Subcutaneous abdominal adipose tissue (tissue), 5 donors: ENCODE data around the gene MRI1.
"Not testable (repeated sequence)": the region's sequence is repeated elsewhere in the genome, so short reads cannot be mapped to it uniquely, and the experiment has no call there.

Experiments
- H3K27ac ChIP-seq: one replicate; pipeline ENCODE4 v1.7.0; 2013; ENCODE audit warnings: low read depth, mild to moderate bottlenecking, inconsistent platforms, low read length, moderate library complexity
- H3K27me3 ChIP-seq, 5 donors: one replicate each; pipeline ENCODE4 v1.7.0; 2013; ENCODE audit warnings: low read length in 5 of 5, inconsistent platforms in 1 of 5; ENCODE audit not compliant: control insufficient read depth in 5 of 5, insufficient read depth in 4 of 5
- H3K36me3 ChIP-seq, 5 donors: one replicate each; pipeline ENCODE4 v1.7.0; 2013; ENCODE audit warnings: low read length in 5 of 5; ENCODE audit not compliant: control insufficient read depth in 5 of 5, insufficient read depth in 5 of 5
- H3K4me1 ChIP-seq, 5 donors: one replicate each; pipeline ENCODE4 v1.7.0; 2013; ENCODE audit warnings: low read length in 5 of 5, mild to moderate bottlenecking in 3 of 5, moderate library complexity in 1 of 5; ENCODE audit not compliant: control insufficient read depth in 5 of 5, insufficient read depth in 5 of 5
- H3K4me3 ChIP-seq, 5 donors: one replicate each; pipeline ENCODE4 v1.7.0; 2013; ENCODE audit warnings: low read length in 5 of 5, low read depth in 1 of 5
- H3K9ac ChIP-seq, 5 donors: one replicate each; pipeline ENCODE4 v1.7.0; 2013; ENCODE audit warnings: low read length in 5 of 5, mild to moderate bottlenecking in 4 of 5, moderate library complexity in 3 of 5
- H3K9me3 ChIP-seq, 5 donors: one replicate each; pipeline ENCODE4 v1.7.0; 2013; ENCODE audit warnings: low read length in 5 of 5; ENCODE audit not compliant: control insufficient read depth in 5 of 5
- donor health status: healthy.
- donor health status: healthy.
- donor health status: healthy.
- donor health status: healthy.
- donor health status: healthy.

Gene MRI1

DNA sequence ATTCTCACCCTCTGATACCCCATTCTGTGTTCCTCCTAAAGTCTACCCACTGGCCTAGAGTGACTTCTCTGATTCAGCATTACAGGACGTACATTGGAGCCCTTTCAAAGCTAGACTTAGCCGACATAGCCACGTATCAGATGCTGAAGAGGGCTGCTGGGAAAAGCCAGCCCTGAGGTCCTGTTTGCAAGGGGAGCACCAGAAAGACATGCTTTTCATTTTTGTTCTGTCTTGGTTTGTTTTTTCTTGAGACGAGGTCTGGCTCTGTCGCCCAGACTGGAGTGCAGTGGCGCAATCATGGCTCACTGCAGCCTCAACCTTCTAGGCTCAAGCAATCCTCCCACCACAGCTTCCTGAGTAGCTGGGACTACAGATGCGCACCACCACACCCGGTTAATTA lies 24.7 kb downstream of the MRI1 start:
- Histone ChIP-seq H3K9ac (no peak overlapping the region), H3K36me3 (no peaks in the 10 kb centered on the region), H3K4me3 (no peak overlapping the region), H3K27me3 (no peaks in the 10 kb centered on the region), H3K4me1 (peaks cover 0 to 34% (median 29%) of the 10 kb centered on the region in 5 donors), H3K27ac (no peak overlapping the region), H3K9me3 (no peaks in the 10 kb centered on the region)

DNA sequence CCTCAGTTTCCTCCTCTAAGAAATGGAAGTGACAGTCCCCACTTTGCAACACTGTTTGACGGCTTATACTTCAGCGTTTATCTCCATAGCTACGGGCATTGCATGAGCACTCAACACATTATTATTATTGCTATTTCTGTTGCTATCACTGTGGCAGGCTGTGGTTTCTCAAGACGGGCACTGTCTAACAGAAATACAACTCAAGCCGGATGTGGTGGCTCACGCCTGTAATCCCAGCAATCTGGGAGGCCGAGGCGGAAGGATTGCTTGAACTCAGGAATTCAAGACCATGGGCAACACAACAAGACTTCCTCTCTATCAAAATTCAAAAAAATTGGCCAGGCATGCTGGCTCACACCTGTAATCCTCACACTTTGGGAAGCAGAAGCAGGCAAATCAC lies 26.0 kb downstream of the MRI1 start:
- Histone ChIP-seq H3K27ac (no peak overlapping the region), H3K27me3 (no peaks in the 10 kb centered on the region), H3K4me3 (no peak overlapping the region), H3K9me3 (no peaks in the 10 kb centered on the region), H3K4me1 (peaks cover 0 to 37% (median 32%) of the 10 kb centered on the region in 5 donors), H3K9ac (no peak overlapping the region), H3K36me3 (no peaks in the 10 kb centered on the region)

DNA sequence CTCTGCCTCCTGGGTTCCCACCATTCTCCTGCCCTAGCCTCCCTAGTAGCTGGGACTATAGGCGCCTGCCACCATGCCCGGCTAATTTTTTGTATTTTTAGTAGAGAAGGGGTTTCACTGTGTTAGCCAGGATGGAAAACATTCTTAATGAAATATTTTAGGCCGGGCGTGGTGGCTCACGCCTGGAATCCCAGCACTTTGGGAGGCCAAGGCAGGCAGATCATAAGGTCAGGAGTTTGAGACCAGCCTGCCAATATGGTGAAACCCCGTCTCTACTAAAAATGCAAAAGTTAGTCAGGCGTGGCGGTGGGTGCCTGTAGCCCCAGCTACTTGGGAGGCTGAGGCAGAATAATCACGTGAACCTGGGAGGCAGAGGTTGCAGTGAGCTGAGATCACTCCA lies 29.0 kb downstream of the MRI1 start:
- H3K9me3 ChIP-seq, H3K36me3 ChIP-seq, H3K27ac ChIP-seq: not testable (repeated sequence)

DNA sequence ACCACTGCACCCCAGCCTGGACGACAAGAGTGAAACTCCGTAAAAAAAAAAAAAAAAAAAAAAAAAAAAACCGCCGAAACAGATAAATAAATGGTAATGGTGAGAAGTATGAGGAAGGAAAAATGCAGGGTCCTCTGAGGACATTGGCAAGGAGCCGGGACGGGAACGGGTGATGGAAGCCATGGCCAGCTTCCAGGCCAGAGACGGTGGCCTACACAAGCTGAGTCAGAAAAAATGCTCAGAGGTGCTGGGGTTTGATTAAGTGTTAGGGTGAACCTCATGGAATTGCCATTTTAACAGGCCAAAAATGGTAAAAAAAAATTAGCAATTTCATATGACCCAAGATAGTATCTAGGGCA lies 30.1 kb downstream of the MRI1 start:
- no peaks in the 10 kb centered on the region for H3K9me3 ChIP-seq
- H3K36me3 ChIP-seq, result no peaks in the 10 kb centered on the region
- peak overlapping the region in 4 of 5 donors; percentile 75 to 84 (median 80) for H3K9ac ChIP-seq
- peak overlapping the region; percentile 66 to 85 (median 74) for H3K4me3 ChIP-seq
- peak overlapping the region; percentile 93 for H3K27ac ChIP-seq
- H3K4me1 ChIP-seq, result peaks cover 4 to 37% (median 33%) of the 10 kb centered on the region in 5 donors
- H3K27me3 ChIP-seq, result no peaks in the 10 kb centered on the region

More for the DNA sequence above, 29.0 kb downstream of the MRI1 start:
- not testable (repeated sequence) for H3K4me3 ChIP-seq, H3K9ac ChIP-seq, H3K27me3 ChIP-seq
- H3K4me1 ChIP-seq, result peaks cover 4 to 46% (median 41%) of the 10 kb centered on the region in 5 donors

DNA sequence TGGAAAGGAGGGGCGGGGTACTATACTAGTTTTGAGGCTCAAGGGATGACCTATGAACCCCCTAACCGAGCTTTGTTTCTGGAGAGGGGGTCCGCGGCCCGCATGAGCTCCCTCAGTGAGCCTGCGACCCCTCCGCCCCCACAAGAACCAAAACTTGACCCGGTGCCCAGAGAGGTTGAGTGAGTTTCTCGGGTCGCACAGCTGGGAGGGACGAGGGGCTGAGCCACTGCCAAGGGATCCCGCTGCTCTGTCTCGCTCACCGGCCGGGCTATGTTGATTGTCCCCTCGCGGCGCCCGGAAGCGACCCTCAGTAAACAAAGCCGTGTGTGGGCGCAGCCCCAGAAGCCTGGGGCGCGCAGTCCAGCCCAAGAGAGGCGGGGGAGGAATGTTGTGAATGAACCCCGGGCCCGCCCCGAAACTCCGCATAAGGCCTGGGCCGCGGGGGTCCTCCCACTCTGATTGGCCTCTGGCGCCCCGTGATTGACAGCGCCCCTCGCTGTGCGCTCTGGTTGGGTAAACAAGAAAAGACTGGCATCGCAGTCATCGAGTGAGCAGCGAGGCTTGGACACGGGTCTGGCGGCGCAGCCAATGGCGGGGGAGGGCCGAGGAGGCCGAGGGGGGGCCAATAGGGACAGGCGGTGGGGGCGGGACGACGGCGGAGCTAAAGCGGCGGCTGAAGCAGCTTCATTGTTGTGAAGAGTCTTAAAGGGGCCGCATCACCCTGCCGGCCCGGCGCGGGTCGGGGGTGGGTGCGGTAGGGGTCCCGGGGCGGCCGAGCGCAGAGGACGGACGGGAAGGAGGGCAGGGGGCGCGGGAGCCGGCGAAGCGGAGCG lies 30.7 kb downstream of the MRI1 start, which contains the start of gene ZSWIM4:
TSS of gene ZSWIM4 (plus strand) at position 687 of the 833 bp plus-strand sequence. CDS start 206 bp downstream, outside the sequence.
- H3K9ac ChIP-seq, result peak within 1 kb of the TSS; percentile 44 to 84 (median 77)
- no peaks in the 10 kb centered on the region for H3K27me3 ChIP-seq
- H3K27ac ChIP-seq, result peak within 1 kb of the TSS; percentile 93
- H3K36me3 ChIP-seq, result no peaks in the 10 kb centered on the region
- H3K4me1 ChIP-seq, result peaks cover 4 to 37% (median 33%) of the 10 kb centered on the region in 5 donors
- no peaks in the 10 kb centered on the region for H3K9me3 ChIP-seq
- peak within 1 kb of the TSS; percentile 72 to 85 (median 74) for H3K4me3 ChIP-seq

DNA sequence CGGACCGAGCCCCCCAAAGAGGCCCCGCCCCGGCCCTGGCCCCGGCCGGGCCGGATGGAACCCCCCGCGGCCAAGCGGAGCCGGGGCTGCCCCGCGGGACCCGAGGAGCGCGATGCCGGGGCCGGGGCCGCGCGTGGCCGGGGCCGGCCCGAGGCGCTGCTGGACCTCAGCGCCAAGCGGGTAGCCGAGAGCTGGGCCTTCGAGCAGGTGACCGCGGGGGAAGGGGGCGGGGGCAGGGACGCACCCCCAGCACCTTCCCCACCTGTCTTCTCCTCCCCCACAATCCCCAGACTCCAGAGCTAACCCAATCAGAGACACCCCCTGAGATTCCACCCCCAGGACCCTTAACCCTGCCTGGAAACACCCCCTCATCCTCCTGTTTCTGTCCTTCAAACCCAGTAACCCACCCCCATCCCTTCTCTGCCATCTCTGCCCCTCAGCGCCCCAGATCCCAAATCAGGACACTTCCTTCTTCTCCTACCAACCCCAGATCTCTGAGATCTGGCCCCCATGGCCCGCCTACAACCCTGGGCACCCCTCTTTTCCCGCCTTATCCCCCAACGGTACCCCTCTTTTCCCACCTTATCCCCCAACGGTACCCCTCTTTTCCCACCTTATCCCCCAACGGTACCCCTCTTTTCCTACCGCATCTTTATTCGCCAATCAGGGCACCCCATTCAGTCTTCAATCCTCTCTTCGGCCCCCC lies 31.4 kb downstream of the MRI1 start:
- peak overlapping the region; percentile 59 to 85 (median 72) for H3K4me3 ChIP-seq
- peaks cover 4 to 37% (median 33%) of the 10 kb centered on the region in 5 donors for H3K4me1 ChIP-seq

DNA sequence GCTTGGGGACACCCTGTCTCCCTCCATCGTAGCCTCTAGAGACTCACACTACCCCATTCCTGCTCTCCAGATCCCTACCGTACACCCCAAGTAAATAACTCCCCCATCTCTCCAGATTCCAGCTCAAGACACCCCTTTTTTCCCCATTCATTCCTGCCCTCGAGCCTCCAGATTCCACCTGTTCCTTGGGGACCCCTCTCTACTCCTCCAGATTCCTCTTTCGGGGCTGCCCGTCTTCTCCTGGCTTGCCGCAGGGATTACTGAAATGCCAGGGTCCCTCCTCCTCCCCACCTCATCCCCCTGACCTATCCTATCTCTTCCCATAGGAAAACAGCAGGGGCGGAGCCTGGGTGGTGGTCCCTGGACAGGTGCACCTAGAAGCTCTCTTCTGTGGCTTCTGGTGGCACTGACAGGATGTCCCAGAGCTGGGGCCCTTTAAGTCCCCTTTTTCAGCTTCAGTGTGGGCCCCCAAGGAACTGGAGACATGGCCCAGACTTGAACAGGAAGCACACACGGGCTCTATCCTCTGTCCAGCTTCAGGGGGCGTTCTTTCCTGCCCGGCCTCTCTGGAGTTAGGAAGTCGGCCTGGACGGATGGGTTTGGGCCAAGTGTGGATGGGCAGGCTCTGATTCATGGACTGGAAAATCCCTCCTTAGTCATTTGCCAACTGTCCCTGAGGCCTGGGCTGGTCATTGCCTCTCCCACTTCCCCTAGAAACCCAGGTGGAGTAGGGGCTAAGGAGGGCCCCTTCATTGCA lies 32.2 kb downstream of the MRI1 start:
- H3K9ac ChIP-seq, result peak overlapping the region; percentile 44 to 84 (median 66)
- no peaks in the 10 kb centered on the region for H3K9me3 ChIP-seq
- no peaks in the 10 kb centered on the region for H3K27me3 ChIP-seq
- H3K36me3 ChIP-seq, result no peaks in the 10 kb centered on the region
- peaks cover 4 to 37% (median 33%) of the 10 kb centered on the region in 5 donors for H3K4me1 ChIP-seq
- peak overlapping the region; percentile 93 for H3K27ac ChIP-seq
- peak overlapping the region; percentile 59 to 85 (median 72) for H3K4me3 ChIP-seq

More for the DNA sequence above, 31.4 kb downstream of the MRI1 start:
- H3K36me3 ChIP-seq, result no peaks in the 10 kb centered on the region
- H3K9me3 ChIP-seq, result no peaks in the 10 kb centered on the region
- H3K27ac ChIP-seq, result peak overlapping the region; percentile 93
- H3K9ac ChIP-seq, result peak overlapping the region; percentile 44 to 84 (median 64)
- H3K27me3 ChIP-seq, result no peaks in the 10 kb centered on the region

DNA sequence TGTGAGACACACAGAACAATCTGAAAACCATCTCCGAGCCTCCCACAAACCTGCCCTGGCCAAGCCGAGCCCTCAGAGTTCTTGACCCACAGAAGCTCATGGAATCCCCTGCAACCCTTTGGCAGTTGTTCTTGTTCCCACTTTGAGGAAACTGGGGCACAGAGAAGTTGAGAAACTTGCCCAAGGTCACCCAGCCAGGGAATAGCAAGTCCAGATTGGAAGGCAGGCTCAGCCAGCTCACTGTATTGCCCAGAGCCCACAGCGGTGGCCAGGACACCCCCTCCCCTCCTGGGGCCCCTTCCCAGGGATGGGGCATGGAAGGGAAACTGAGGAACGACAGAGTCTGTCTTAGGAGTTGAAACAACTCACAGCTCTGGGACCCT lies 32.7 kb downstream of the MRI1 start:
- peak overlapping the region; percentile 42 to 84 (median 66) for H3K9ac ChIP-seq
- H3K9me3 ChIP-seq, result no peaks in the 10 kb centered on the region
- peaks cover 4 to 37% (median 33%) of the 10 kb centered on the region in 5 donors for H3K4me1 ChIP-seq
- no peaks in the 10 kb centered on the region for H3K27me3 ChIP-seq
- H3K36me3 ChIP-seq, result no peaks in the 10 kb centered on the region
- H3K4me3 ChIP-seq, result peak overlapping the region in 1 of 5 donors; percentile 6
- H3K27ac ChIP-seq, result peak overlapping the region; percentile 93

DNA sequence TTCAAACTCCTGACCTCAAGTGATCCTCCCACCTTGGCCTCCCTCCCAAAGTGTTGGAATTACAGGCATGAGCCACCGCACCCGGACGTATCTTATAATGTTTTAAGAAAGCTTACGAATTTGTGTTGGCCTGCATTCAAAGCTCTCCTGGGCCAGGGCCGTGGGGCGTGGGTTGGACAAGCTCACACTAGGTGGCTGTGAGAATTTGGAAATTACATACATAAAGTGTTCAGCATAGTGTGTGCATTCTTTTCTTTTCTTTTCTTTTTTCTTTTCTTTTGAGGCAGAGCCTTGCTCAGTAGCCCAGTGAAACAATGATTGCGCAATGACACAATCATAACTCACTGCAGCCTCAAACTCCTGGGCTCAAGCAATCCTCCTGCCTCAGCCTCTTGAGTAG lies 33.5 kb downstream of the MRI1 start:
- Histone ChIP-seq H3K4me1 (peaks cover 4 to 37% (median 33%) of the 10 kb centered on the region in 5 donors), H3K27ac (peak overlapping the region; percentile 93), H3K36me3 (peaks cover 0 to 1% (median 0%) of the 10 kb centered on the region in 5 donors), H3K9ac (no peak overlapping the region), H3K4me3 (no peak overlapping the region), H3K27me3 (no peaks in the 10 kb centered on the region), H3K9me3 (no peaks in the 10 kb centered on the region)
